ENCODE results near the gene SDHC. TPM values are rescaled to one million over a fixed set of nuclear protein-coding genes. Genes with fewer than 3 reads are reported as not detected.

SDHC gene
- polyA plus RNA-seq, 1 of the 3 experiments (the other 2 are of a cell fraction) = 195 TPM

DNA sequence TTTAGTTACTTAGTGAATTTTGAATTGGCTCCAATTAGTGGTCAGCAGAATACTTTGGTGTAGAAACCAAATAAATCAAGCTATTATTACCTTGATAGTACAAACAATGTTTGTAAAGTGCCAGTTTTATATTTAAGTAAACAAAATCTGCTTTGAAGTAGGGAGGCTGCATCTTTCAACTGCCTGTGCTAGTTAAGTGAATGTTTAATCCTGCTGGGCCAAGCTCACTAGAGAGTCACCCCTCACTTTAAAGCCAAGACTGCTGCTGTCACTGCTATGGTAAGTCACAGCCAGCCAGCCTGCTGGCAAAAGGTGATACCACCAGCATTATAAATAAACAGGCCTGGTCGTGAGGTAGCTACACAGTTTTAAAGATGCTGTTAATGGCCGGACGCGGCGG lies 63.8 kb downstream of the SDHC start (continued):
- TF ChIP-seq GATA2 (CRISPR knock-in tag; IDR thresholded peaks at IDR 0.05) = no peak

DNA sequence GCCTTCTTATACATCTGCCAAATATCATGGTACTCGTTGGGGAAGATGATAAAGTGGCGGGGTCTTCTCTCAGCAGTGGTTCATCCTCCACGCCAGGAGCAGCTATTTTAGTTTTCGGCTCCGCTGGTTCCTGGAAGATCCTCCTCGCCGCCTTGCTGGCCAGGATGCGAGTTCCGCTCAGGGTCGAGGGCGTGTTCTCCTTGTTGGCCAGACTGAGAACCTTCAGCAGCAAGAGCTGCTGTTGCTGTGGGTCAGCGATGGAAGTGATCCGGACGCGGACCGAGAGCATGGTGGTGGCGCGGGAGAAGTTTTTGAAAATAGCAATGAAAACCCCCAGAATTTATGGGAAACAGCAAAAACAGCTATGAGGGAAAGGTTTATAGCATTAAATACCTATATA lies 64.9 kb downstream of the SDHC start:
- H3K4me2 ChIP-seq = no peak overlapping the region
- H3K27me3 ChIP-seq (ENCODE audit: insufficient read depth) = no peaks in the 10 kb centered on the region
- H3K4me1 ChIP-seq (ENCODE audit: control insufficient read depth in 1 of 2, insufficient read depth in 2 of 2, low read depth in 1 of 2, low read length in 1 of 2) = no peaks in the 10 kb centered on the region; a peak in 1 of 4 replicates
- H3K9ac ChIP-seq = no peak overlapping the region
- peaks cover 23% of the 10 kb centered on the region for H3F3A ChIP-seq (replicated peaks; ENCODE audit: insufficient read depth)
- no peaks in the 10 kb centered on the region for H3K36me3 ChIP-seq (replicated peaks in 1 of 2; ENCODE audit: control insufficient read depth in 1 of 2, insufficient read depth in 2 of 2, low read length in 1 of 2)
- no peak overlapping the region for H3K4me3 ChIP-seq (ENCODE audit: low read depth in 2 of 2, low read length in 1 of 2)
- H4K20me1 ChIP-seq (ENCODE audit: insufficient read depth) = no peaks in the 10 kb centered on the region
- no peak overlapping the region for H3K27ac ChIP-seq (ENCODE audit: low read depth in 2 of 2, low read length in 1 of 2)
- WGBS (ENCODE audit: low lambda C conversion rate) = 94% methylated on average over 18 of the region's 18 CpGs
- H3K9me3 ChIP-seq = no peaks in the 10 kb centered on the region
- no peaks in the 10 kb centered on the region for H3K79me2 ChIP-seq (ENCODE audit: insufficient read depth)
- no peaks in the 10 kb centered on the region for H3K9me2 ChIP-seq
- TF ChIP-seq NRF1 (IDR thresholded peaks at IDR 0.05; ENCODE audit: low read depth, low read length) (no peak), RFX5 (IDR thresholded peaks at IDR 0.05; ENCODE audit: low read length) (no peak), SMC3 (IDR thresholded peaks at IDR 0.05; ENCODE audit: low read depth, low read length) (no peak), GATA2 (CRISPR knock-in tag; IDR thresholded peaks at IDR 0.05) (no peak), RCOR1 (IDR thresholded peaks at IDR 0.05; ENCODE audit: low read length) (no peak), TAF1 (IDR thresholded peaks at IDR 0.05; ENCODE audit: borderline replicate concordance, low read depth, low read length) (no peak), FOSL2 (IDR thresholded peaks at IDR 0.05; ENCODE audit: borderline replicate concordance, low read depth) (no peak)
- TF ChIP-seq, protein P1, sequence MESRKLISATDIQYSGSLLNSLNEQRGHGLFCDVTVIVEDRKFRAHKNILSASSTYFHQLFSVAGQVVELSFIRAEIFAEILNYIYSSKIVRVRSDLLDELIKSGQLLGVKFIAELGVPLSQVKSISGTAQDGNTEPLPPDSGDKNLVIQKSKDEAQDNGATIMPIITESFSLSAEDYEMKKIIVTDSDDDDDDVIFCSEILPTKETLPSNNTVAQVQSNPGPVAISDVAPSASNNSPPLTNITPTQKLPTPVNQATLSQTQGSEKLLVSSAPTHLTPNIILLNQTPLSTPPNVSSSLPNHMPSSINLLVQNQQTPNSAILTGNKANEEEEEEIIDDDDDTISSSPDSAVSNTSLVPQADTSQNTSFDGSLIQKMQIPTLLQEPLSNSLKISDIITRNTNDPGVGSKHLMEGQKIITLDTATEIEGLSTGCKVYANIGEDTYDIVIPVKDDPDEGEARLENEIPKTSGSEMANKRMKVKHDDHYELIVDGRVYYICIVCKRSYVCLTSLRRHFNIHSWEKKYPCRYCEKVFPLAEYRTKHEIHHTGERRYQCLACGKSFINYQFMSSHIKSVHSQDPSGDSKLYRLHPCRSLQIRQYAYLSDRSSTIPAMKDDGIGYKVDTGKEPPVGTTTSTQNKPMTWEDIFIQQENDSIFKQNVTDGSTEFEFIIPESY (IDR thresholded peaks at IDR 0.05; ENCODE audit: borderline replicate concordance, low read depth) = no peak
- TF ChIP-seq, protein P2, sequence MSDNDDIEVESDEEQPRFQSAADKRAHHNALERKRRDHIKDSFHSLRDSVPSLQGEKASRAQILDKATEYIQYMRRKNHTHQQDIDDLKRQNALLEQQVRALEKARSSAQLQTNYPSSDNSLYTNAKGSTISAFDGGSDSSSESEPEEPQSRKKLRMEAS (IDR thresholded peaks at IDR 0.05; ENCODE audit: low read depth) = no peak
- CTCF ChIA-PET = interaction anchor here (1.0 to 2.7 kb wide), 4 partner anchors 87 to 188 kb away, joined by 4 to 9 read pairs (median 6); no protein-coding TSS in a partner anchor
- no peak overlapping the region for H2AFZ ChIP-seq (ENCODE audit: low read depth)
- DNase-seq = no peak
- POLR2A ChIA-PET = no interaction called here

DNA sequence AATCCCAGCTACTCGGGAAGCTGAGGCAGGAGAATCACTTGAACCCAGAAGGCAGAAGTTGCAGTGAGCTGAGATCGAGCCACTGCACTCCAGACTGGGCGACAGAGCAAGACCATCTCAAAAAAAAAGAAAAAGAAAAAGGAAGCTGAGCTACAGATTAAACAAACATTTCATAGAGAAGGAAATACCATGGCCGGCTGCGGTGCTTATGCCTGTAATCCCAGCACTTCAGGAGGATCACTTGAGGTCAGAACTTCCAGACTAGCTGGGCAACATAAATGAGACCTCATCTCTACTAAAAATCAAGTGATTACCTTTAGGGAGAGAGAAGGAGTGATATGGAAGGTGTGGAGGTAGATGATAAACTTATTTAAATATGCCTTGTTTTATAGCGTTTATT lies 67.5 kb downstream of the SDHC start:
- Histone ChIP-seq H3K4me3 (ENCODE audit: low read depth in 2 of 2, low read length in 1 of 2) (no peak overlapping the region), H3K9me2 (no peaks in the 10 kb centered on the region), H3K4me2 (no peak overlapping the region), H3K9me3 (no peaks in the 10 kb centered on the region), H3K27me3 (ENCODE audit: insufficient read depth) (no peaks in the 10 kb centered on the region), H3K4me1 (ENCODE audit: control insufficient read depth in 1 of 2, insufficient read depth in 2 of 2, low read depth in 1 of 2, low read length in 1 of 2) (no peaks in the 10 kb centered on the region; a peak in 1 of 4 replicates), H3K79me2 (ENCODE audit: insufficient read depth) (no peaks in the 10 kb centered on the region), H2AFZ (ENCODE audit: low read depth) (peak overlapping the region; percentile 47), H3K9ac (peak overlapping the region; percentile 35; the same call in 1 of the 2 replicates), H3K27ac (ENCODE audit: low read depth in 2 of 2, low read length in 1 of 2) (0 out of 4 replicates have a peak overlapping the region, but pooled peaks of 1 of the 2 experiments have one; percentile 23), H3K36me3 (replicated peaks in 1 of 2; ENCODE audit: control insufficient read depth in 1 of 2, insufficient read depth in 2 of 2, low read length in 1 of 2) (no peaks in the 10 kb centered on the region), H3F3A (replicated peaks; ENCODE audit: insufficient read depth) (peaks cover 23% of the 10 kb centered on the region), H4K20me1 (ENCODE audit: insufficient read depth) (no peaks in the 10 kb centered on the region)
- ChIA-PET CTCF (interaction anchor here (0.6 to 6.6 kb wide), 40 partner anchors 9 to 311 kb away, joined by 3 to 78 read pairs (median 7); partner anchors contain the start of genes APOA2, CFAP126, FCER1G and NDUFS2), POLR2A (no interaction called here)
- TF ChIP-seq SMC3 (IDR thresholded peaks at IDR 0.05; ENCODE audit: low read depth, low read length) (no peak), CHD2 (IDR thresholded peaks at IDR 0.05; ENCODE audit: low read length, partially characterized antibody) (no peak), RXRA (IDR thresholded peaks at IDR 0.05; ENCODE audit: borderline replicate concordance, low read depth) (no peak), FOXJ3 (CRISPR knock-in tag; IDR thresholded peaks at IDR 0.05) (no peak), EP300 (IDR thresholded peaks at IDR 0.05; ENCODE audit: borderline replicate concordance in 1 of 2, low read depth in 1 of 2, low read length in 1 of 2) (no peak), JUND (IDR thresholded peaks at IDR 0.05) (no peak), NRF1 (IDR thresholded peaks at IDR 0.05; ENCODE audit: low read depth, low read length) (no peak), ELF1 (IDR thresholded peaks at IDR 0.05) (no peak), YY1 (IDR thresholded peaks at IDR 0.05; ENCODE audit: low read depth) (no peak), MXI1 (IDR thresholded peaks at IDR 0.05; ENCODE audit: low read depth, low read length) (no peak), POLR2AphosphoS5 (IDR thresholded peaks at IDR 0.05; ENCODE audit: low read depth, low read length) (no peak), TAF1 (IDR thresholded peaks at IDR 0.05; ENCODE audit: borderline replicate concordance, low read depth, low read length) (no peak), TCF12 (IDR thresholded peaks at IDR 0.05) (no peak), EZH2phosphoT487 (IDR thresholded peaks at IDR 0.05; ENCODE audit: borderline replicate concordance, low read depth) (no peak), MEF2A (IDR thresholded peaks at IDR 0.05; ENCODE audit: borderline replicate concordance, low read depth) (no peak), NFIC (IDR thresholded peaks at IDR 0.05; ENCODE audit: borderline replicate concordance) (no peak), SIN3A (IDR thresholded peaks at IDR 0.05; ENCODE audit: borderline replicate concordance, low read depth, low read length) (no peak)
- TF ChIP-seq, protein P2 (IDR thresholded peaks at IDR 0.05; ENCODE audit: low read depth) = no peak
- TF ChIP-seq, protein P3, sequence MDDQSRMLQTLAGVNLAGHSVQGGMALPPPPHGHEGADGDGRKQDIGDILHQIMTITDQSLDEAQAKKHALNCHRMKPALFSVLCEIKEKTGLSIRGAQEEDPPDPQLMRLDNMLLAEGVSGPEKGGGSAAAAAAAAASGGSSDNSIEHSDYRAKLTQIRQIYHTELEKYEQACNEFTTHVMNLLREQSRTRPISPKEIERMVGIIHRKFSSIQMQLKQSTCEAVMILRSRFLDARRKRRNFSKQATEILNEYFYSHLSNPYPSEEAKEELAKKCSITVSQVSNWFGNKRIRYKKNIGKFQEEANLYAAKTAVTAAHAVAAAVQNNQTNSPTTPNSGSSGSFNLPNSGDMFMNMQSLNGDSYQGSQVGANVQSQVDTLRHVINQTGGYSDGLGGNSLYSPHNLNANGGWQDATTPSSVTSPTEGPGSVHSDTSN (IDR thresholded peaks at IDR 0.05) = no peak
- DNase-seq = no peak
- WGBS (ENCODE audit: low lambda C conversion rate) = 74% methylated on average over 6 of the region's 6 CpGs

Data from SK-N-SH (cell line).